ENCODE measurements around the gene EIF3B.

- no peak for TF ChIP-seq POLR2AphosphoS5 (IDR thresholded peaks at IDR 0.05)
- TF ChIP-seq CTCF (IDR thresholded peaks at IDR 0.05 in 8 of 11, conservative IDR thresholded peaks at IDR 0.05 in 3 of 11), result no peak
Measured at GRCh38 chr7:2350055-2350454, 4.6 kb upstream of the EIF3B start.

All from spleen (tissue), 7 donors.